ENCODE data around the gene RGL2. TPM values are rescaled to one million over a fixed set of nuclear protein-coding genes. Genes with fewer than 3 reads are reported as not detected.
"Not testable (repeated sequence)": the region's sequence is repeated elsewhere in the genome, so short reads cannot be mapped to it uniquely, and the experiment has no call there.

The RGL2 gene
- total RNA-seq, 1 experiment from 2014 or later = 71.3 TPM

DNA sequence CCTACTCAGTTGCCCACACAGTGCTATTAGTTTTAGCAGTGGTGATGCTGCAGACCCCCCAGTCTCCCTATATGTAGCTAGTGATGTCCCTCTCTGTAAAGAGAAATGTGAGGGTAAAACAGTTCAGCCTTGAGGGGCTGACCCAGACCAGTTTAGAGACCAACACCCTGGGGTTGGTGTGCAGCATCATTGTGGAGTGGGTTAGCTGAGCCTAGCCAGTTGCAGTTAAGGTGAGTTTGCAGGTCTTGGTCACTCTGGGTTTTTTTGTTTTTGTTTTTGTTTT, 22.2 kb downstream of the RGL2 start:
- ChIA-PET POLR2A (interaction anchor here (3.0 kb wide), 1 partner anchor 13 kb away, joined by 10 read pairs; the partner anchor contains the start of genes PFDN6 and WDR46), CTCF (interaction anchor here (0.6 to 1.9 kb wide), 2 partner anchors 12 to 236 kb away, joined by 6 to 8 read pairs; partner anchors contain the start of genes PFDN6 and WDR46)
- BruUV-seq (replicated peaks) = no TSS peak
- no peak for DNase-seq
- peaks cover 18% of the 10 kb centered on the region for H3K4me1 Mint-ChIP-seq (ENCODE audit: low read depth, unreplicated experiment)
- intact Hi-C loops (cut with micrococcal nuclease; ENCODE audit: unreplicated experiment) = no loop called here
- Histone ChIP-seq H3K4me1 (peaks cover 18% of the 10 kb centered on the region), H3K4me3 (ENCODE audit: low read depth, low read length) (no peak overlapping the region), H3K9me3 (no peaks in the 10 kb centered on the region), H3K27me3 (replicated peaks; ENCODE audit: control insufficient read depth, insufficient read depth, low read length) (no peaks in the 10 kb centered on the region), H3K36me3 (ENCODE audit: control insufficient read depth, insufficient read depth, low read length) (peaks cover 9% of the 10 kb centered on the region)
- H3K27ac Mint-ChIP-seq (ENCODE audit: unreplicated experiment) = peak overlapping the region; percentile 18
- H3K9me3 Mint-ChIP-seq (ENCODE audit: unreplicated experiment) = no peaks in the 10 kb centered on the region
- H3K4me3 Mint-ChIP-seq (ENCODE audit: unreplicated experiment) = peak overlapping the region; percentile 56
- H3K27me3 Mint-ChIP-seq (ENCODE audit: insufficient read depth, unreplicated experiment) = no peaks in the 10 kb centered on the region
- peaks cover 91% of the 10 kb centered on the region for H3K36me3 Mint-ChIP-seq (ENCODE audit: insufficient read depth, unreplicated experiment)
- TF ChIP-seq, protein P1, sequence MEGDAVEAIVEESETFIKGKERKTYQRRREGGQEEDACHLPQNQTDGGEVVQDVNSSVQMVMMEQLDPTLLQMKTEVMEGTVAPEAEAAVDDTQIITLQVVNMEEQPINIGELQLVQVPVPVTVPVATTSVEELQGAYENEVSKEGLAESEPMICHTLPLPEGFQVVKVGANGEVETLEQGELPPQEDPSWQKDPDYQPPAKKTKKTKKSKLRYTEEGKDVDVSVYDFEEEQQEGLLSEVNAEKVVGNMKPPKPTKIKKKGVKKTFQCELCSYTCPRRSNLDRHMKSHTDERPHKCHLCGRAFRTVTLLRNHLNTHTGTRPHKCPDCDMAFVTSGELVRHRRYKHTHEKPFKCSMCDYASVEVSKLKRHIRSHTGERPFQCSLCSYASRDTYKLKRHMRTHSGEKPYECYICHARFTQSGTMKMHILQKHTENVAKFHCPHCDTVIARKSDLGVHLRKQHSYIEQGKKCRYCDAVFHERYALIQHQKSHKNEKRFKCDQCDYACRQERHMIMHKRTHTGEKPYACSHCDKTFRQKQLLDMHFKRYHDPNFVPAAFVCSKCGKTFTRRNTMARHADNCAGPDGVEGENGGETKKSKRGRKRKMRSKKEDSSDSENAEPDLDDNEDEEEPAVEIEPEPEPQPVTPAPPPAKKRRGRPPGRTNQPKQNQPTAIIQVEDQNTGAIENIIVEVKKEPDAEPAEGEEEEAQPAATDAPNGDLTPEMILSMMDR (IDR thresholded peaks at IDR 0.05; ENCODE audit: insufficient read depth in 1 of 2, low read depth in 1 of 2, low read length in 1 of 2, severe bottlenecking in 1 of 2, unreplicated experiment in 1 of 2) = no peak

DNA sequence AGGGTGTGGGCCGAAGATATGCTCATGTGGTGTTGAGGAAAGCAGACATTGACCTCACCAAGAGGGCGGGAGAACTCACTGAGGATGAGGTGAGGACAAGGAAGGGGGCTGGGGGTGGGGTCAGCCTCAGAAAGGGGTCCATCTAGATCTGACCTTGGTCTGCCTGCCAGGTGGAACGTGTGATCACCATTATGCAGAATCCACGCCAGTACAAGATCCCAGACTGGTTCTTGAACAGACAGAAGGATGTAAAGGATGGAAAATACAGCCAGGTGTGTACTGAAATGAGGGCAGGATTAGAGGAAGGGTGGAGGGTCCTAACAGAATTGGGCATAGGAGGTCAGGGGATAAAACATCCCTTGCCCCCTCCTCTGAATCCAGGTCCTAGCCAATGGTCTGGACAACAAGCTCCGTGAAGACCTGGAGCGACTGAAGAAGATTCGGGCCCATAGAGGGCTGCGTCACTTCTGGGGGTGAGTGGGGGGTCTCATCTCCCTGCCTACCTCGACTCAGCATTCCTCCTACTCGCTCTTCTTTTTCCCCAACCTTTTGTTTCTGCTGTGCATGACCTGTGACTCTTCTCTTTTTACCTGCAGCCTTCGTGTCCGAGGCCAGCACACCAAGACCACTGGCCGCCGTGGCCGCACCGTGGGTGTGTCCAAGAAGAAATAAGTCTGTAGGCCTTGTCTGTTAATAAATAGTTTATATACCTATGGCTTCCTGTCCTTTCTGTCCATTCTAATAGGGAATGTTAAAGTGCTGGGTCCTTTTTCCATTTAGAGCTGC, 22.8 kb downstream of the RGL2 start:
- ChIA-PET POLR2A (interaction anchor here (3.0 kb wide), 1 partner anchor 13 kb away, joined by 10 read pairs; the partner anchor contains the start of genes PFDN6 and WDR46), CTCF (interaction anchor here (0.6 kb wide), 1 partner anchor 236 kb away, joined by 6 read pairs; no protein-coding TSS in a partner anchor)
- BruUV-seq (replicated peaks); DNase-seq; H3K27me3 ChIP-seq (replicated peaks; ENCODE audit: control insufficient read depth, insufficient read depth, low read length); H3K4me3 ChIP-seq (ENCODE audit: low read depth, low read length); intact Hi-C loops (cut with micrococcal nuclease; ENCODE audit: unreplicated experiment); H3K27me3 Mint-ChIP-seq (ENCODE audit: insufficient read depth, unreplicated experiment); H3K36me3 ChIP-seq (ENCODE audit: control insufficient read depth, insufficient read depth, low read length); H3K9me3 Mint-ChIP-seq (ENCODE audit: unreplicated experiment); H3K9me3 ChIP-seq: not testable (repeated sequence)
- peak overlapping the region; percentile 56 for H3K4me3 Mint-ChIP-seq (ENCODE audit: unreplicated experiment)
- peak overlapping the region; percentile 18 for H3K27ac Mint-ChIP-seq (ENCODE audit: unreplicated experiment)
- H3K36me3 Mint-ChIP-seq (ENCODE audit: insufficient read depth, unreplicated experiment) = peaks cover 95% of the 10 kb centered on the region
- peaks cover 18% of the 10 kb centered on the region for H3K4me1 Mint-ChIP-seq (ENCODE audit: low read depth, unreplicated experiment)
- H3K4me1 ChIP-seq = peaks cover 18% of the 10 kb centered on the region

GRCh38 chr6:33273924-33274902, 24.5 kb downstream of the RGL2 start:
- no TSS peak for BruUV-seq (replicated peaks)
- Histone ChIP-seq H3K4me3 (ENCODE audit: low read depth, low read length) (0 out of 2 replicates have a peak overlapping the region, but pooled peaks have one; percentile 6), H3K27me3 (replicated peaks; ENCODE audit: control insufficient read depth, insufficient read depth, low read length) (no peaks in the 10 kb centered on the region), H3K9me3 (no peaks in the 10 kb centered on the region), H3K4me1 (peaks cover 18% of the 10 kb centered on the region), H3K36me3 (ENCODE audit: control insufficient read depth, insufficient read depth, low read length) (peaks cover 9% of the 10 kb centered on the region)
- peaks cover 80% of the 10 kb centered on the region for H3K36me3 Mint-ChIP-seq (ENCODE audit: insufficient read depth, unreplicated experiment)
- H3K27ac Mint-ChIP-seq (ENCODE audit: unreplicated experiment) = peak overlapping the region; percentile 80
- ChIA-PET POLR2A (interaction anchor here (0.6 kb wide), 1 partner anchor 43 kb away, joined by 7 read pairs; no protein-coding TSS in a partner anchor), CTCF (no interaction called here)
- peak overlapping the region; percentile 95 for H3K4me3 Mint-ChIP-seq (ENCODE audit: unreplicated experiment)
- H3K9me3 Mint-ChIP-seq (ENCODE audit: unreplicated experiment) = no peaks in the 10 kb centered on the region
- TF ChIP-seq, protein P1 (IDR thresholded peaks at IDR 0.05; ENCODE audit: insufficient read depth in 1 of 2, low read depth in 1 of 2, low read length in 1 of 2, severe bottlenecking in 1 of 2, unreplicated experiment in 1 of 2) = no peak
- H3K27me3 Mint-ChIP-seq (ENCODE audit: insufficient read depth, unreplicated experiment) = no peaks in the 10 kb centered on the region
- peaks cover 24% of the 10 kb centered on the region for H3K4me1 Mint-ChIP-seq (ENCODE audit: low read depth, unreplicated experiment)
- DNase-seq = no peak
- intact Hi-C loops (cut with micrococcal nuclease; ENCODE audit: unreplicated experiment) = no loop called here

Data from Caco-2 (cell line).